Gastroesophageal sphincter (tissue), 3 donors: ENCODE measurements around the gene KRTAP3-2.

ENCODE experiments used
- POLR2AphosphoS5 ChIP-seq: sonication (generic); formaldehyde crosslinking; IDR thresholded peaks from one replicate; pipeline ENCODE4 v1.6.1; 2017; ENCODE audit warnings: antibody characterized with exemption
- TF ChIP-seq, protein P1 (sequence below), 4 experiments: fragments of 200-600 bp in 2 of 4; fragments of 450-650 bp in 2 of 4; sonication (generic) in 1 of 4; IDR thresholded peaks; one replicate each; pipeline ENCODE4 v1.5.1; 2017 to 2019; ENCODE audit warnings: antibody characterized with exemption in 4 of 4, mild to moderate bottlenecking in 2 of 4, moderate library complexity in 2 of 4

- TF ChIP-seq, protein P1, sequence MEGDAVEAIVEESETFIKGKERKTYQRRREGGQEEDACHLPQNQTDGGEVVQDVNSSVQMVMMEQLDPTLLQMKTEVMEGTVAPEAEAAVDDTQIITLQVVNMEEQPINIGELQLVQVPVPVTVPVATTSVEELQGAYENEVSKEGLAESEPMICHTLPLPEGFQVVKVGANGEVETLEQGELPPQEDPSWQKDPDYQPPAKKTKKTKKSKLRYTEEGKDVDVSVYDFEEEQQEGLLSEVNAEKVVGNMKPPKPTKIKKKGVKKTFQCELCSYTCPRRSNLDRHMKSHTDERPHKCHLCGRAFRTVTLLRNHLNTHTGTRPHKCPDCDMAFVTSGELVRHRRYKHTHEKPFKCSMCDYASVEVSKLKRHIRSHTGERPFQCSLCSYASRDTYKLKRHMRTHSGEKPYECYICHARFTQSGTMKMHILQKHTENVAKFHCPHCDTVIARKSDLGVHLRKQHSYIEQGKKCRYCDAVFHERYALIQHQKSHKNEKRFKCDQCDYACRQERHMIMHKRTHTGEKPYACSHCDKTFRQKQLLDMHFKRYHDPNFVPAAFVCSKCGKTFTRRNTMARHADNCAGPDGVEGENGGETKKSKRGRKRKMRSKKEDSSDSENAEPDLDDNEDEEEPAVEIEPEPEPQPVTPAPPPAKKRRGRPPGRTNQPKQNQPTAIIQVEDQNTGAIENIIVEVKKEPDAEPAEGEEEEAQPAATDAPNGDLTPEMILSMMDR (IDR thresholded peaks at IDR 0.05) = no peak
- TF ChIP-seq POLR2AphosphoS5 = no peak
Measured at GRCh38 chr17:41042953-41043352, 43.2 kb upstream of the KRTAP3-2 start.
